Measurements from ENCODE around the gene SLCO1B1. TPM values are rescaled to one million over a fixed set of nuclear protein-coding genes. Genes with fewer than 3 reads are reported as not detected.

SLCO1B1 gene
- polyA plus RNA-seq, 1 of the 3 experiments (the other 2 are of a cell fraction) = not detected

GRCh38 chr12:21155522-21156351 is 24.7 kb downstream of the SLCO1B1 start:
- POLR2A ChIA-PET = no interaction called here
- 5% methylated on average over 3 of the region's 3 CpGs for WGBS (ENCODE audit: low lambda C conversion rate)

GRCh38 chr12:21165048-21165447 is 34.1 kb downstream of the SLCO1B1 start:
- H3K27ac ChIP-seq (ENCODE audit: low read depth in 2 of 2, low read length in 1 of 2) = no peak overlapping the region
- no peak overlapping the region for H3K4me3 ChIP-seq (ENCODE audit: low read depth in 2 of 2, low read length in 1 of 2)
- no peak overlapping the region for H2AFZ ChIP-seq (ENCODE audit: low read depth)
- H4K20me1 ChIP-seq (ENCODE audit: insufficient read depth) = no peaks in the 10 kb centered on the region
- no peak overlapping the region for H3K9ac ChIP-seq
- H3F3A ChIP-seq (replicated peaks; ENCODE audit: insufficient read depth) = no peaks in the 10 kb centered on the region
- POLR2A ChIA-PET = interaction anchor here (0.6 kb wide), 1 partner anchor 550 kb away, joined by 3 read pairs; no protein-coding TSS in a partner anchor
- WGBS (ENCODE audit: low lambda C conversion rate) = 7% methylated on average over 4 of the region's 4 CpGs
- H3K9me2 ChIP-seq = no peaks in the 10 kb centered on the region
- CTCF ChIA-PET = interaction anchor here (0.6 to 0.9 kb wide), 3 partner anchors 10 to 214 kb away, joined by 3 to 4 read pairs (median 3); no protein-coding TSS in a partner anchor
- TF ChIP-seq USF2 (IDR thresholded peaks at IDR 0.05; ENCODE audit: borderline replicate concordance, low read depth, low read length) = no peak
- TF ChIP-seq SMC3 (IDR thresholded peaks at IDR 0.05; ENCODE audit: low read depth, low read length) = no peak
- TF ChIP-seq CHD2 (IDR thresholded peaks at IDR 0.05; ENCODE audit: low read length, partially characterized antibody) = no peak
- TF ChIP-seq MXI1 (IDR thresholded peaks at IDR 0.05; ENCODE audit: low read depth, low read length) = no peak
- TF ChIP-seq GATA2 (CRISPR knock-in tag; IDR thresholded peaks at IDR 0.05) = no peak
- TF ChIP-seq IRF3 (IDR thresholded peaks at IDR 0.05; ENCODE audit: low read depth, low read length) = no peak
- no peak for TF ChIP-seq JUND (IDR thresholded peaks at IDR 0.05)
- no peak for TF ChIP-seq MAX (IDR thresholded peaks at IDR 0.05; ENCODE audit: low read depth)
- TF ChIP-seq EZH2phosphoT487 (IDR thresholded peaks at IDR 0.05; ENCODE audit: borderline replicate concordance, low read depth) = no peak
- no peak for DNase-seq
- H3K9me3 ChIP-seq = no peaks in the 10 kb centered on the region
- no peak overlapping the region for H3K4me2 ChIP-seq
- no peaks in the 10 kb centered on the region for H3K36me3 ChIP-seq (replicated peaks in 1 of 2; ENCODE audit: control insufficient read depth in 1 of 2, insufficient read depth in 2 of 2, low read length in 1 of 2)
- no peaks in the 10 kb centered on the region; the same call in 1 of the 2 replicates for H3K27me3 ChIP-seq (ENCODE audit: insufficient read depth)
- H3K4me1 ChIP-seq (ENCODE audit: control insufficient read depth in 1 of 2, insufficient read depth in 2 of 2, low read depth in 1 of 2, low read length in 1 of 2) = no peaks in the 10 kb centered on the region
- no peaks in the 10 kb centered on the region for H3K79me2 ChIP-seq (ENCODE audit: insufficient read depth)

More at GRCh38 chr12:21155522-21156351, 24.7 kb downstream of the SLCO1B1 start:
- Histone ChIP-seq H4K20me1 (ENCODE audit: insufficient read depth) (no peaks in the 10 kb centered on the region), H3K9ac (no peak overlapping the region), H3K36me3 (replicated peaks in 1 of 2; ENCODE audit: control insufficient read depth in 1 of 2, insufficient read depth in 2 of 2, low read length in 1 of 2) (no peaks in the 10 kb centered on the region), H3K9me2 (no peaks in the 10 kb centered on the region), H3K9me3 (no peaks in the 10 kb centered on the region), H3K79me2 (ENCODE audit: insufficient read depth) (no peaks in the 10 kb centered on the region), H3K4me1 (ENCODE audit: control insufficient read depth in 1 of 2, insufficient read depth in 2 of 2, low read depth in 1 of 2, low read length in 1 of 2) (no peaks in the 10 kb centered on the region), H3K4me3 (ENCODE audit: low read depth in 2 of 2, low read length in 1 of 2) (no peak overlapping the region), H3K27me3 (ENCODE audit: insufficient read depth) (no peaks in the 10 kb centered on the region), H3F3A (replicated peaks; ENCODE audit: insufficient read depth) (no peaks in the 10 kb centered on the region), H3K4me2 (no peak overlapping the region), H3K27ac (ENCODE audit: low read depth in 2 of 2, low read length in 1 of 2) (no peak overlapping the region), H2AFZ (ENCODE audit: low read depth) (no peak overlapping the region)
- CTCF ChIA-PET = no interaction called here
- no peak for TF ChIP-seq RXRA (IDR thresholded peaks at IDR 0.05; ENCODE audit: borderline replicate concordance, low read depth)
- no peak for DNase-seq

Measured in SK-N-SH (cell line).